Measurements from ENCODE around the gene HTT.

DNA sequence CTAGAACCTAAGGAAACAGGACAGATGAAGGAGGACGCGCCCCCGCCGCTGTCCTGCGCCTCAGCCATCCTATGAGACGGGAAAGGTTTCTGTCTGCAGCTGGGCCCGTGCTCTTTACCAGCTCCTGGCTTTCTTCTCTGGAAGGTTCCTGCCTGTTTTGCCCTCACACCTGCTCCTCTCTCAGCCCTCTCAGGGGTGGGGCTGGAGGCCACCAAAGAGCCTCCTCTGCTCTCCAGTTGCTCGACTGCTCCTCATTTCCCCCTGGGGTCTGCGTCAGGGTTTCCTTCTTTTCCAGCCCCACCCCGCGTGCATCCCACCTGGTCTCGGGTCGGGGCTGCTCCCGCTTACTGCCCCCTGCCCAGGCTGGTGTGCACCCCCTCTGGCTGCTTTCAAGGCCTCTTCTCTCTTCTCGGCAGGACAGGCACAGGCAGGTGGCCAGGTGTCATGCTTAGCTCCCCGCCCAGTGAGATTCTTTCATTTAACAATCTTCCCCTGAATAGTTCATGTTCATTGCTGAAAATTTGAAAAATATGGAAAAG is 4.8 kb upstream of the HTT start:
- TF ChIP-seq, protein P1, sequence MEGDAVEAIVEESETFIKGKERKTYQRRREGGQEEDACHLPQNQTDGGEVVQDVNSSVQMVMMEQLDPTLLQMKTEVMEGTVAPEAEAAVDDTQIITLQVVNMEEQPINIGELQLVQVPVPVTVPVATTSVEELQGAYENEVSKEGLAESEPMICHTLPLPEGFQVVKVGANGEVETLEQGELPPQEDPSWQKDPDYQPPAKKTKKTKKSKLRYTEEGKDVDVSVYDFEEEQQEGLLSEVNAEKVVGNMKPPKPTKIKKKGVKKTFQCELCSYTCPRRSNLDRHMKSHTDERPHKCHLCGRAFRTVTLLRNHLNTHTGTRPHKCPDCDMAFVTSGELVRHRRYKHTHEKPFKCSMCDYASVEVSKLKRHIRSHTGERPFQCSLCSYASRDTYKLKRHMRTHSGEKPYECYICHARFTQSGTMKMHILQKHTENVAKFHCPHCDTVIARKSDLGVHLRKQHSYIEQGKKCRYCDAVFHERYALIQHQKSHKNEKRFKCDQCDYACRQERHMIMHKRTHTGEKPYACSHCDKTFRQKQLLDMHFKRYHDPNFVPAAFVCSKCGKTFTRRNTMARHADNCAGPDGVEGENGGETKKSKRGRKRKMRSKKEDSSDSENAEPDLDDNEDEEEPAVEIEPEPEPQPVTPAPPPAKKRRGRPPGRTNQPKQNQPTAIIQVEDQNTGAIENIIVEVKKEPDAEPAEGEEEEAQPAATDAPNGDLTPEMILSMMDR (IDR thresholded peaks at IDR 0.05; ENCODE audit: low read length), result no peak
- no peak for TF ChIP-seq EZH2phosphoT487 (IDR thresholded peaks at IDR 0.05; ENCODE audit: low read length)
